ENCODE results near the gene FBXO22. TPM values are rescaled to one million over a fixed set of nuclear protein-coding genes. Genes with fewer than 3 reads are reported as not detected.
A peak's percentile ranks its signal among the peaks of the same experiment; 100 is the strongest.
"Not testable (repeated sequence)": the region's sequence is repeated elsewhere in the genome, so short reads cannot be mapped to it uniquely, and the experiment has no call there.

FBXO22 gene
- polyA plus RNA-seq, 10 donors: 21.0 to 29.4 (median 24.4) TPM

GRCh38 chr15:75910355-75910754 lies 6.7 kb downstream of the FBXO22 start:
- not testable (repeated sequence) for DNase-seq

GRCh38 chr15:75916978-75917377 lies 13.3 kb downstream of the FBXO22 start:
- no peak for DNase-seq

GRCh38 chr15:75918135-75918534 lies 14.5 kb downstream of the FBXO22 start:
- no peak for DNase-seq

GRCh38 chr15:75920079-75920478 lies 16.4 kb downstream of the FBXO22 start:
- DNase-seq: no peak

GRCh38 chr15:75921732-75922703 lies 18.3 kb downstream of the FBXO22 start:
- peak; percentile 28 to 45 (median 37) for DNase-seq

GRCh38 chr15:75923756-75924155 lies 20.1 kb downstream of the FBXO22 start:
- DNase-seq: no peak

- DNase-seq: no peak
These were observed 20.9 kb downstream of the FBXO22 start for GRCh38 chr15:75924576-75924975.

- DNase-seq: no peak
These were observed 21.8 kb downstream of the FBXO22 start for GRCh38 chr15:75925440-75925839.

GRCh38 chr15:75926931-75927330 lies 23.3 kb downstream of the FBXO22 start:
- no peak for DNase-seq

- DNase-seq: no peak
These were observed 23.9 kb downstream of the FBXO22 start for GRCh38 chr15:75927601-75928000.

GRCh38 chr15:75928680-75929608 lies 25.3 kb downstream of the FBXO22 start:
- peak in 2 of 3 donors; percentile 2 to 12 for DNase-seq

GRCh38 chr15:75929799-75930565 lies 26.3 kb downstream of the FBXO22 start:
- DNase-seq: peak in 1 of 3 donors; percentile 2

GRCh38 chr15:75930866-75931265 lies 27.2 kb downstream of the FBXO22 start:
- DNase-seq: no peak

- no peak for DNase-seq
These were observed 38.8 kb downstream of the FBXO22 start for GRCh38 chr15:75942464-75942863.

- DNase-seq: no peak
These were observed 39.6 kb downstream of the FBXO22 start for GRCh38 chr15:75943246-75943645.

GRCh38 chr15:75943713-75944215 lies 40.1 kb downstream of the FBXO22 start:
- no peak for DNase-seq

- peak in 1 of 3 donors; percentile 7 for DNase-seq
These were observed 42.3 kb downstream of the FBXO22 start for GRCh38 chr15:75945953-75946352.

- DNase-seq: peak in 1 of 3 donors; percentile 37
These were observed 43.4 kb downstream of the FBXO22 start for GRCh38 chr15:75947092-75947491.

GRCh38 chr15:75948761-75949296 lies 45.2 kb downstream of the FBXO22 start:
- DNase-seq: no peak

- no peak for DNase-seq
These were observed 48.8 kb downstream of the FBXO22 start for GRCh38 chr15:75952525-75952924.

- no peak for DNase-seq
These were observed 52.0 kb downstream of the FBXO22 start for GRCh38 chr15:75955720-75956119.

All from muscle of back (tissue), 11 donors.